A549 (cell line): ENCODE measurements around the gene DENND6B. TPM values are rescaled to one million over a fixed set of nuclear protein-coding genes. Genes with fewer than 3 reads are reported as not detected.
"Not testable (repeated sequence)": the region's sequence is repeated elsewhere in the genome, so short reads cannot be mapped to it uniquely, and the experiment has no call there.

ENCODE experiments used
- ATAC-seq, 2 experiments: fragments of 200-7000 bp in 1 of 2; fragments of >200 bp in 1 of 2; cut with Nextera tagmentation in 1 of 2; cut with Tn5 transposase in 1 of 2; 3 replicates each; pipeline versions ENCODE4 v1.8.0 to v1.9.1; 2018 to 2020; ENCODE audit warnings: mild to moderate bottlenecking in 1 of 2, moderate library complexity in 1 of 2
- CTCF ChIA-PET: fragments of 300-600 bp; sonication (Branson Sonifier 250); formaldehyde crosslinking; extraction: SDS; loops from one replicate; lab custom pipeline; 2021; ENCODE audit warnings: antibody characterized with exemption, inconsistent platforms; lab: Yijun Ruan, JAX
- POLR2A ChIA-PET: fragments of 350-600 bp; formaldehyde crosslinking; extraction: SDS; loops from one replicate; lab custom pipeline; 2021; ENCODE audit warnings: antibody characterized with exemption, inconsistent platforms; lab: Yijun Ruan, JAX
- DNase-seq, 2 experiments: peaks; one replicate each; pipeline versions ENCODE4 v3.0.0 to v3.0.0-alpha.2; 2011 to 2016; ENCODE audit warnings: low read depth in 1 of 2, low spot score in 1 of 2
- FAIRE-seq: peaks from 2 replicates; lab custom pipeline; 2011; peaks lifted over from hg19 to GRCh38; lab: Jason Lieb, UNC
- H3K27ac ChIP-seq, 2 experiments: fragments of >200 bp; sonication (Bioruptor Twin); formaldehyde crosslinking; 3 replicates each; pipeline ENCODE4 v1.5.1; 2016 to 2017
- H3K4me1 ChIP-seq: fragments of >200 bp; sonication (Bioruptor Twin); formaldehyde crosslinking; 3 replicates; pipeline ENCODE4 v1.6.1; 2016
- H3K4me2 ChIP-seq: fragments of >200 bp; sonication (Bioruptor Twin); formaldehyde crosslinking; 3 replicates; pipeline ENCODE4 v1.6.1; 2016
- H3K4me3 ChIP-seq: fragments of >200 bp; sonication (Bioruptor Twin); formaldehyde crosslinking; 3 replicates; pipeline ENCODE4 v1.5.1; 2016
- H3K9me3 ChIP-seq: fragments of >200 bp; sonication (Bioruptor Twin); formaldehyde crosslinking; 3 replicates; pipeline ENCODE4 v1.6.1; 2016
- E2F6 ChIP-seq: IDR thresholded peaks from 2 replicates; pipeline ENCODE4 v1.6.1; 2012; ENCODE audit warnings: low read depth, borderline replicate concordance
- EHF ChIP-seq: fragments of 250-450 bp; sonication (Bioruptor Pico); IDR thresholded peaks from 2 replicates; pipeline ENCODE4 v1.5.0; 2020; ENCODE audit warnings: mild to moderate bottlenecking
- FOSL2 ChIP-seq, 2 experiments: fragments of 450-650 bp in 1 of 2; fragments of >200 bp in 1 of 2; sonication (Bioruptor Twin) in 1 of 2; formaldehyde crosslinking; IDR thresholded peaks; 2 replicates each; pipeline versions ENCODE4 v1.5.0 to v1.6.1; 2016 to 2020; ENCODE audit warnings: mild to moderate bottlenecking in 1 of 2, moderate library complexity in 1 of 2
- FOXS1 ChIP-seq: fragments of 250-450 bp; sonication (Bioruptor Pico); IDR thresholded peaks from 2 replicates; pipeline ENCODE4 v1.5.0; 2020; ENCODE audit warnings: mild to moderate bottlenecking, moderate library complexity
- HDAC2 ChIP-seq: fragments of 200-600 bp; sonication (generic); IDR thresholded peaks from 2 replicates; pipeline ENCODE4 v1.6.1; 2016
- JUN ChIP-seq, 2 experiments: fragments of >200 bp; sonication (Bioruptor Twin); formaldehyde crosslinking; IDR thresholded peaks; 2 replicates in 1 of 2; 3 replicates in 1 of 2; pipeline ENCODE4 v1.6.1; 2016 to 2017
- JUNB ChIP-seq: fragments of >200 bp; sonication (Bioruptor Twin); formaldehyde crosslinking; IDR thresholded peaks from 2 replicates; pipeline ENCODE4 v1.6.1; 2016
- KDM5A ChIP-seq: fragments of 200-600 bp; sonication (generic); IDR thresholded peaks from 2 replicates; pipeline ENCODE4 v1.6.1; 2016; ENCODE audit warnings: antibody characterized with exemption, mild to moderate bottlenecking
- MAZ ChIP-seq: fragments of 150-350 bp; IDR thresholded peaks from 2 replicates; pipeline ENCODE4 v1.6.1; 2014; ENCODE audit warnings: antibody characterized with exemption, low read depth, low read length, borderline replicate concordance
- NFE2L2 ChIP-seq: fragments of 150-350 bp; conservative IDR thresholded peaks from 2 replicates; pipeline ENCODE4 v1.6.1; 2014; ENCODE audit warnings: low read length
- NPAS2 ChIP-seq: fragments of 250-450 bp; sonication (Bioruptor Pico); IDR thresholded peaks from 2 replicates; pipeline ENCODE4 v1.8.0; 2022; ENCODE audit warnings: mild to moderate bottlenecking, moderate library complexity, borderline replicate concordance
- NR3C1 ChIP-seq: fragments of >200 bp; sonication (Bioruptor Twin); formaldehyde crosslinking; IDR thresholded peaks from 3 replicates; pipeline ENCODE4 v1.6.1; 2017
- PBX3 ChIP-seq: IDR thresholded peaks from 2 replicates; pipeline ENCODE4 v1.6.1; 2012
- POLR2A ChIP-seq: IDR thresholded peaks from 2 replicates; pipeline ENCODE4 v1.6.1; 2012; ENCODE audit warnings: mild to moderate bottlenecking, low read length
- POLR2AphosphoS2 ChIP-seq: conservative IDR thresholded peaks from 2 replicates; pipeline ENCODE4 v1.6.1; 2012; ENCODE audit warnings: low read length, improper control_type of control experiment, inconsistent platforms
- SMC3 ChIP-seq: fragments of >200 bp; sonication (Bioruptor Twin); formaldehyde crosslinking; IDR thresholded peaks from 3 replicates; pipeline ENCODE4 v1.6.1; 2018; ENCODE audit warnings: inconsistent platforms
- SREBF2 ChIP-seq: fragments of 450-650 bp; IDR thresholded peaks from 2 replicates; pipeline ENCODE4 v1.6.1; 2014; ENCODE audit warnings: mild to moderate bottlenecking, moderate library complexity
- WGBS: methylation state at CpG from one replicate; pipeline ENCODE4 v1.1.6; 2017; ENCODE audit errors: missing lambda C conversion rate; 5-methylcytosine and 5-hydroxymethylcytosine counted together
- polyA plus RNA-seq, 4 experiments: library from polyadenylated mRNA; depleted of rRNA in 3 of 4; stranded (reverse); fragments of >200 nt; fragmentation: RNase III in 1 of 4; extraction: RNeasy Plus Mini Kit Qiagen cat#74134 plus additional on column Dnase treatment in 1 of 4; gene quantifications; 2 replicates in 3 of 4; 3 replicates in 1 of 4; pipeline ENCODE4 v1.2.3, GENCODE V29; 2011 to 2017
- TF ChIP-seq, protein P1 (sequence below): fragments of 200-600 bp; sonication (generic); IDR thresholded peaks from 2 replicates; pipeline ENCODE4 v1.6.1; 2016; ENCODE audit warnings: antibody characterized with exemption, mild to moderate bottlenecking, moderate library complexity
- TF ChIP-seq, protein P2 (sequence below): fragments of 150-350 bp; IDR thresholded peaks from 2 replicates; pipeline ENCODE4 v1.6.1; 2014; ENCODE audit warnings: low read depth, mild to moderate bottlenecking, low read length

The DENND6B gene
- polyA plus RNA-seq, 2 of the 4 experiments (the other 2 are of a cell fraction): 1.6 to 1.9 TPM

DNA sequence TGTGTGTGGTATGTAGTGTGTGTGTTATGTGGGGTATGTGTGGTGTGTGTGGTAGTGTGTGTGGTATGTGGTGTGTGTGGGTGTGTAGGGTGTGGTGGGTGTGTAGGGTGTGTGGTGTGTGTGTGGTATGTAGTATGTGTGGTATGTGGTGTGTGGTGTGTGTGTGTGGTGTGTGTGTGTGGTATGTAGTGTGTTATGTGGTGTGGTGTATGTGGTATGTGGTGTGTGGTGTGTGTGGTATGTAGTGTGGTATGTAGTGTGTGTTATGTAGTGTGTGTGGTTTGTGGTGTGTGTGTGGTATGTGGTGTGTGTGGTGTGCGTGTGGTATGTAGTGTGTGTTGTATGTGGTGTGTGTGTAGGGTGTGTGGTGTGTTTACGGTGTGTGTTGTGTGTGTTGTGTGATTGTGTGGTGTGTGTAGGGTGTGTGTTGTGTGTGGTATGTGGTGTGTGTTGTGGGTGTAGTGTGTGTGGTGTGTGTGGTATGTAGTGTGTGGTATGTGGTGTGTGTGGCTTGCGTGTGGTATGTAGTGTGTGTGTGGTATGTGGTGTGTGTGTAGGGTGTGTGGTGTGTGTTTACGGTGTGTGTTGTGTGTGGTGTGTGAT is 12.1 kb upstream of the DENND6B start:
- ATAC-seq (no peak), DNase-seq (no peak), FAIRE-seq (no peak)
- WGBS: 70% methylated on average over 4 of the region's 4 CpGs
- POLR2A ChIA-PET: no interaction called here
- Histone ChIP-seq H3K4me1 (no peaks in the 10 kb centered on the region), H3K4me3 (no peak overlapping the region), H3K27ac (no peak overlapping the region), H3K4me2 (no peak overlapping the region), H3K9me3 (no peaks in the 10 kb centered on the region)
- CTCF ChIA-PET: no interaction called here
- TF ChIP-seq MAZ: no peak
- TF ChIP-seq, protein P1, sequence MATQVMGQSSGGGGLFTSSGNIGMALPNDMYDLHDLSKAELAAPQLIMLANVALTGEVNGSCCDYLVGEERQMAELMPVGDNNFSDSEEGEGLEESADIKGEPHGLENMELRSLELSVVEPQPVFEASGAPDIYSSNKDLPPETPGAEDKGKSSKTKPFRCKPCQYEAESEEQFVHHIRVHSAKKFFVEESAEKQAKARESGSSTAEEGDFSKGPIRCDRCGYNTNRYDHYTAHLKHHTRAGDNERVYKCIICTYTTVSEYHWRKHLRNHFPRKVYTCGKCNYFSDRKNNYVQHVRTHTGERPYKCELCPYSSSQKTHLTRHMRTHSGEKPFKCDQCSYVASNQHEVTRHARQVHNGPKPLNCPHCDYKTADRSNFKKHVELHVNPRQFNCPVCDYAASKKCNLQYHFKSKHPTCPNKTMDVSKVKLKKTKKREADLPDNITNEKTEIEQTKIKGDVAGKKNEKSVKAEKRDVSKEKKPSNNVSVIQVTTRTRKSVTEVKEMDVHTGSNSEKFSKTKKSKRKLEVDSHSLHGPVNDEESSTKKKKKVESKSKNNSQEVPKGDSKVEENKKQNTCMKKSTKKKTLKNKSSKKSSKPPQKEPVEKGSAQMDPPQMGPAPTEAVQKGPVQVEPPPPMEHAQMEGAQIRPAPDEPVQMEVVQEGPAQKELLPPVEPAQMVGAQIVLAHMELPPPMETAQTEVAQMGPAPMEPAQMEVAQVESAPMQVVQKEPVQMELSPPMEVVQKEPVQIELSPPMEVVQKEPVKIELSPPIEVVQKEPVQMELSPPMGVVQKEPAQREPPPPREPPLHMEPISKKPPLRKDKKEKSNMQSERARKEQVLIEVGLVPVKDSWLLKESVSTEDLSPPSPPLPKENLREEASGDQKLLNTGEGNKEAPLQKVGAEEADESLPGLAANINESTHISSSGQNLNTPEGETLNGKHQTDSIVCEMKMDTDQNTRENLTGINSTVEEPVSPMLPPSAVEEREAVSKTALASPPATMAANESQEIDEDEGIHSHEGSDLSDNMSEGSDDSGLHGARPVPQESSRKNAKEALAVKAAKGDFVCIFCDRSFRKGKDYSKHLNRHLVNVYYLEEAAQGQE: no peak
- TF ChIP-seq NR3C1: no peak
- TF ChIP-seq POLR2AphosphoS2: no peak
- no peak for TF ChIP-seq KDM5A

DNA sequence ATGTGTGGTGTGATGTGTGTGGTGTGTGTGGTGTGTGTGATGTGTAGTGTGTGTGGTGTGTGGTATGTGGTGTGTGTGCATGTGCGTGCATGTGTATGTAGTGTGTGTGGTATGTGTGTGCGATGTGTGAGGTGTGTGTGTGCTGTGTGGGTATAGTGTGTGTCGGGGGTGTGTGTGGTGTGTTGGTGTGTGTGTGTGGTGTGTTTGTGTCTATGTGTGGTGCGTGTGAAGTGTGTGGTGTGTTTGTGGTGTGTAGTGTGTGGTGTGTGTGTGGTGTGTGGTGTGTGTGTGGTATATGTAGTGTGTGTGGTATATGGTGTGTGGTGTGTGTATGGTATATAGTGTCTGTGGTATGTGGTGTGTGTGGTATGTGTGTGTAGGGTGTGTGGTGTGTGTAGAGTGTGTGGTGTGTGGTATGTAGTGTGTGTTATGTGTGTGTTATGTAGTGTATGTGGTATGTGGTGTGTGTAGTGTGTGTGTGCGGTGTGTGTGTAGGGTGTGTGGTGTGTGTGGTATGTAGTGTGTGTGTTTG is 11.3 kb upstream of the DENND6B start:
- H3K4me3 ChIP-seq: no peak overlapping the region
- FAIRE-seq (no peak), DNase-seq (no peak), ATAC-seq (no peak)
- POLR2A ChIA-PET: no interaction called here
- TF ChIP-seq FOXS1 (CRISPR knock-in tag): no peak
- TF ChIP-seq KDM5A: no peak
- no peak for TF ChIP-seq POLR2A
- no peak for TF ChIP-seq POLR2AphosphoS2
- CTCF ChIA-PET: no interaction called here
- no peaks in the 10 kb centered on the region for H3K4me1 ChIP-seq
- WGBS: 90% methylated on average over 5 of the region's 5 CpGs
- no peak overlapping the region for H3K4me2 ChIP-seq
- no peaks in the 10 kb centered on the region for H3K9me3 ChIP-seq
- H3K27ac ChIP-seq: no peak overlapping the region

GRCh38 chr22:50337262-50338041 is 10.6 kb upstream of the DENND6B start:
- no peak for FAIRE-seq
- POLR2A ChIA-PET: no interaction called here

DNA sequence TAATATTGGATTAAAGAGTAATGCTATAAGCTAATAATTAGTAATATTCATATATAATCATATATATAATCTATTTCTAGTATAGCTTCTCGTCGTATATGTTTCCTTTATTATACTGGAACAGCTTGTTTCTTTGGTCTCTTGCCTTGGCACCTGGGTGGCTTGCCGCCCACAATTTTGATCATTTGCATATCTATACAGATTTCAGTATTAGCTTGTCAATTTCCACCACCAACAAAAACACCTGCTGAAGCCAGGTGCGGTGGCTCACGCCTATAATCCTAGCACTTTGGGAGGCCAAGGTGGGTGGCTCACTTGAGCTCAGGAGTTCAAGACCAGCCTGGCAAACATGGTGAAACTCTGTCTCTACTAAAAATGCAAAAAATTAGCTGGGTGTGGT is 7.6 kb upstream of the DENND6B start:
- POLR2A ChIA-PET, DNase-seq, H3K9me3 ChIP-seq, H3K4me2 ChIP-seq, ATAC-seq, FAIRE-seq, H3K4me1 ChIP-seq, H3K4me3 ChIP-seq, H3K27ac ChIP-seq: not testable (repeated sequence)
- 87% methylated on average over 5 of the region's 5 CpGs for WGBS
- CTCF ChIA-PET: interaction anchor here (0.9 to 1.5 kb wide), 2 partner anchors 58 to 82 kb away, joined by 4 to 6 read pairs; no protein-coding TSS in a partner anchor

More at GRCh38 chr22:50337262-50338041, 10.6 kb upstream of the DENND6B start:
- ATAC-seq: no peak
- DNase-seq: no peak
- CTCF ChIA-PET: interaction anchor here (1.3 kb wide), 1 partner anchor 9 kb away, joined by 3 read pairs; no protein-coding TSS in a partner anchor
- WGBS: 92% methylated on average over 13 of the region's 13 CpGs
- H3K27ac ChIP-seq: no peak overlapping the region
- no peaks in the 10 kb centered on the region for H3K4me1 ChIP-seq
- TF ChIP-seq PBX3: no peak
- TF ChIP-seq POLR2A: no peak
- TF ChIP-seq JUN (IDR thresholded peaks at IDR 0.05): no peak
- TF ChIP-seq JUNB: no peak
- no peak for TF ChIP-seq NFE2L2
- no peak for TF ChIP-seq E2F6
- TF ChIP-seq FOSL2 (IDR thresholded peaks at IDR 0.05): no peak
- no peak for TF ChIP-seq FOSL2 (CRISPR knock-in tag; IDR thresholded peaks at IDR 0.05)
- TF ChIP-seq KDM5A: no peak
- TF ChIP-seq NPAS2 (CRISPR knock-in tag): no peak
- no peak for TF ChIP-seq SMC3
- TF ChIP-seq, protein P2, sequence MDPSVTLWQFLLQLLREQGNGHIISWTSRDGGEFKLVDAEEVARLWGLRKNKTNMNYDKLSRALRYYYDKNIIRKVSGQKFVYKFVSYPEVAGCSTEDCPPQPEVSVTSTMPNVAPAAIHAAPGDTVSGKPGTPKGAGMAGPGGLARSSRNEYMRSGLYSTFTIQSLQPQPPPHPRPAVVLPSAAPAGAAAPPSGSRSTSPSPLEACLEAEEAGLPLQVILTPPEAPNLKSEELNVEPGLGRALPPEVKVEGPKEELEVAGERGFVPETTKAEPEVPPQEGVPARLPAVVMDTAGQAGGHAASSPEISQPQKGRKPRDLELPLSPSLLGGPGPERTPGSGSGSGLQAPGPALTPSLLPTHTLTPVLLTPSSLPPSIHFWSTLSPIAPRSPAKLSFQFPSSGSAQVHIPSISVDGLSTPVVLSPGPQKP: no peak
- no peak for TF ChIP-seq SREBF2
- TF ChIP-seq EHF (CRISPR knock-in tag): no peak
- no peak for TF ChIP-seq MAZ
- no peak for TF ChIP-seq HDAC2
- H3K9me3 ChIP-seq: no peaks in the 10 kb centered on the region
- no peak overlapping the region for H3K4me2 ChIP-seq
- no peak overlapping the region for H3K4me3 ChIP-seq
